HS-27A (cell line): ENCODE data around the gene PI4K2A.

Experiments used
- DNase-seq: peaks from one replicate; pipeline ENCODE4 v3.0.0-alpha.2; 2012; ENCODE audit warnings: low read depth, missing footprints

Gene PI4K2A

DNA sequence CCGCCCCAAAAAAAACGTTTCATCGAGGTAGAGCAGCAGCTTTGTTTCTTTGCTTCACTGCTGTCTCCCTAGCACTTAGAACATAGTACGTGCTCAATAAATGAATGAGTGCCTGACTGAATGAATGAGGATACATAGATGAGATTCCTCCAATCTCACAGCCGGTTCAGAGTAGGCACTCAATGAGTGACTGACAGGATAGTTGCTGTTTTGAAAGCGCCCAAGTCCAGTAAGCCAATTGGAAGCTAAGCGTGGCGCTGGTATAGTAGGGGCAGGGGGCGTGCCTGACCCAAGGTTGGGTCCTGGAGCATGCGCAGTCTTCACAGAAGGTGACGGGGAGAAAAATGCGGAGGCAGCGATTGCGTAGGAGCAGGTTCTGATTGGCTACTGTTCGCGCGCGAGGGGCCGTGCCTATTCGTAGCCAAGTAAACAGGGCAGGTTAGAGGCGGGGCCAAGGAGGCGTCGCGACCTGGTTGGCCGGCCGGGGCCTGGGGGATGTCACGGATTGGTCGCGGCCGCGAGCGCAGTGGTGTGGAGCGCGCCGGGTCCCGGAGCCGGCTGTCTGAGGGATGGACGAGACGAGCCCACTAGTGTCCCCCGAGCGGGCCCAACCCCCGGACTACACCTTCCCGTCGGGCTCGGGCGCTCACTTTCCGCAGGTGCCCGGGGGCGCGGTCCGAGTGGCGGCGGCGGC lies at the start of gene PI4K2A:
Gene PI4K2A, plus strand, starts transcription at position 498 of the 694 bp plus-strand sequence. Its CDS starts 72 bp downstream, at position 570.
- peak; percentile 87 for DNase-seq

DNA sequence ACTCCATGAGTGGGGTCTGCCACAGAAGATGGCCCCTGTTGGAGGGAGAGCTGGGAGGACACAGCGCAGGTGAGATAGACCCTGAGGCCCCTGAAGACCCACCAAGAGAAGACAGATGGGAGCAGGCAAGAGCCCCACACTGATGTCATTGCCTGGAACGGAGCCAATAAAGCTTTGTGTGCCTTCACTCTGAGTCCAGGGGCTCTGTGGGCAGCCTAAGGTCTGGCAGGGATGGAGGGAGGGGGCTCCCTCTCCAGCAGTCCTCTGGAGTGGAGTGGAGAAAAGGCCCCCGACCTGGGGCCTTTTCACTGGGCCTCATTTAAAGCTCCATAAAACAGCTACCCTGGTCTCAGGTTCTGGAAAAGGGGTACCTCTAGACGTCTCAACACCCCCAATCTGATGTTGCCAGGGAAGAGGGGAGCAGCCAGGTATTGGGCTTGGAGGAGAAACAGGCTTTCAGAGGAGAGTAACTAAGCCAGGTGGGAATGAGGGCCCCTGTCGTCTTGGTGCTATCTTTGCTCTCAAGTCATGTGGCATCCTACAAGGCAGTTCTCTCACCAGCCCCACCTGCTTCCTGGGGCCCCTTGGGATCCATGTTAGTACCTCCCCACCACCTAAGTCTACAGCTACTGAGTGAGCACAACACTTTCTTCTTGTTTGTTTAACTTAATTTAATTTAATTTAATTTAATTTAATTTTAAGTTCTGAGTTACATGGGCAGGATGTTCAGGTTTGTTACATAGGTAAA lies 49.5 kb upstream of the PI4K2A start:
- no peak for DNase-seq

DNA sequence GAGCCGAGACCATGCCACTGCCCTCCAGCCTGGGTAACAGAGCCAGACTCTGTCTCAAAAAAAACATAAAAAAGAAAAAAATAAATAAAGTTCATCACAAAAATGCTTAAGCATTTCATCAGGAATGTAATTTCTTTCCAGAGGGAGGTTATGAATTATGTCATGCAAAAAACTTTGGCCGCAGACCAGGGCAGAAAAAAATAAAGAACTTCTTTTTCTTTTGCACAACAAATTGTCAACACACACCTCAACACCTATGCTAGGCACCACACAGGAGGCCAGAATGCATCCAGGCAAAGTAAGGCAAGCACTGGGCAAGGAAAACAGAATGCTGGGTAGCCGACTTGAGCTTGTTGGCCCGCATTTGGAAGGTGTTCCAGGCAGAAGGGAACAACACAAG lies 47.0 kb upstream of the PI4K2A start:
- DNase-seq = no peak

DNA sequence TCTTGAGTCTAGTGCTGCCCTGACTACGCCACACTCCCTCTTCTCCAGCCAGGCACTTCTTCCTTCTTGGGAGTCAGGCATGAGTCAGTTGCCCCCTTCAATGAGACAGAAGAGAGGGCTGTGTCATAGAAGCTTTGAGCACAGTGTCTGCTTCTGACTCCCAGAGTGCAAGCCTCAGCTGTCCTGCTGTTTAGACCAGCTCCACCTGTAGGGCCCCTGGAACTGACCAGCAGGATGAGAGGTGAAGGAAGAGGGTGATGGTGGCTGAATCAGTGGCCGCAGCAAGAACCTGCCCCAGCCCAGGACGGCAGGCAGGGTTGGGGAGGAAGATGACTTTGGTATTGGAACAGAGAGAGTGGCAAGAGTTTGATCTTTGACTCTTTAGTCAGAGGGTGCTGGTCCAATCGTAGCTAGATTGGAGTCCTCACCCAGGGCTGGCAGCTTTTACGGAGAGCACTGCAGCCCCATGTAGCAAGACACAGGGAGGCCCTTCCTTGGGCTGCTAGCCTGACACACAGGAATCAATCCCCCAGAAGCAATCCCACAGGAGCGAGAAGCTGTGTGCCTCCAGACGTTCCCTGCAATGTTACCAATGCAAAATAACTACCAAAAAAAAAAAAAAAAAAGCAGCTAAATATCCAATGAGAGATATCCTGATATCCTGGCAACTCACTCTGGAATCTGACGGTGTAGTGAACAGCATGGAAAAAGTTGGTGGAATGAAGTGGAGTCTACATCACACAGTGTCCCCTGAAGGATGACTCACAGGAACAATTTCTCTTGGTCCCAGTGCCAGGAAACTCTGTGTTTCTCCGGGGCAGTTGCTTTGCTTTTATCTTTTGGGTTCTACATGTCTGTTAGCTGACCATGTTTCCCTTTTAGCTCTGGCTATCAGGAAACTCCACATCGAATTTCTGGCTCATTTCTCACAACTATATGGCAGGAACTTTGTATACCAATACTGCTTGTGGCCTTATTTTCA lies 44.1 kb upstream of the PI4K2A start:
- DNase-seq = no peak

DNA sequence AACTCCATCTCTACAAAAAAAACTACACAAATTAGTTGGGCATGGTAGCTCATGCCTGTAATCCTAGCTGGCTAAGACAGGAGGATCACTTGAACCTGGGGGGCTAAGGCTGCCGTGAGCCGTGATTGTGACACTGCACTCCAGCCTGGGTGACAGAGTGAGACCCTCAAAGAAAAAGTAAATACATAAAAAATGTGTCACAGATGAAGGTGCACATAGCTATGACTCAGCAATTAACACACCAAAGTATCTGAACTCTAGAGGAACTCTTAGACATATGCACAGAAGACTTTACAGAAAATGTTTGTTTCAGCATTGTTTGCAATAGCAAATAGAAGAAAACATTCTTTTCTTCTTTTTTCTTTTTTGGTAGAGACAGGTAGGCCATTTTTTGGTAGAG lies 42.7 kb upstream of the PI4K2A start:
- DNase-seq = no peak

DNA sequence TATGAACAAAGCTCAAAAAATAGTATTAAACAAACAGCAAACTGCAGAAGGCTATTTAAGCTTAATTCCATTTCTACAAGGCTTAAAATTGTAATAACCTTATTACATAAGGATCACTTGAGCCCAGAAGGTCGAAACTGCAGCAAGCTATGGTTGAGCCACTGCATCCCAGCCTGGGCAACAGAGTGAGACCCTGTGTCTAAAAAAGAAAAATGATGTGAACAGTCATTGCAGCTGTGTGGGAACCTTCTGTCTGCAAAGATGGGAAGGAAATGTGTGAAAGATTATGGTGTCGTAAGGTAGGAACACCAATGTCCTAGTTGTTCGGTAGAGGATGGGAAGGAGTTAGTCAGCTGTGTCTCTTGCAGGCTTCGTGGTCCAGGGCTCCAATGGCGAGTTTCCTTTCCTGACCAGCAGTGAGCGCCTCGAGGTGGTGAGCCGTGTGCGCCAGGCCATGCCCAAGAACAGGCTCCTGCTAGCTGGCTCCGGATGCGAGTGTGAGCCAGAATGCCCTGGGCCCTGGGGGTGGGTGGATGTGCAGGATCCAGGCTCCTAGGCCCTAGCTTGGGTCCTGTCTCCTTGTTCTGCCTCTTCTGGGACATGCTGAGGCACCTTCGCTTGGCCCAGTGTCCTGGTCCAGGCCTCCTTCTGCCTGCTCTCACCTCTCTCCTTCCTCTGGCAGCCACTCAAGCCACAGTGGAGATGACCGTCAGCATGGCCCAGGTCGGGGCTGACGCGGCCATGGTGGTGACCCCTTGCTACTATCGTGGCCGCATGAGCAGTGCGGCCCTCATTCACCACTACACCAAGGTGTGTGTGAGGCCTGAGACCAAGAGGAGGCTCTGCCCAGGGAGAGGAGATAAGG lies 41.8 kb upstream of the PI4K2A start:
- no peak for DNase-seq

DNA sequence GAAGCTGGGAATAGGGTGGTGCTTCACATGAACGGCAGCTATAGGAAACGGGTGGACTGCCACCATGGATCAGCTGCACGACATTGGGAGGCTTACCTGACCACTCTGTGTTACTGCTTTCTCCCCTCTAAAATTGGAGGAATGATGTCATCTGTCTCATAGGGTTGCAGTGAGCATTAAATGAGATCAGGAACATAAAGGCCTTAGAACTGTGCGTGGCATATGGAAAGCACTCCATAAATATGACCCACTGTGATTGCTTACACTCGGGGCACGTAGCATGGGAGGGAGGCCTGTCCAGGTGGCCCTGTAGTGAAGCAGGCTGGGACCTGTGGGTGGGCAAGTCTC lies 41.2 kb upstream of the PI4K2A start:
- DNase-seq = no peak

DNA sequence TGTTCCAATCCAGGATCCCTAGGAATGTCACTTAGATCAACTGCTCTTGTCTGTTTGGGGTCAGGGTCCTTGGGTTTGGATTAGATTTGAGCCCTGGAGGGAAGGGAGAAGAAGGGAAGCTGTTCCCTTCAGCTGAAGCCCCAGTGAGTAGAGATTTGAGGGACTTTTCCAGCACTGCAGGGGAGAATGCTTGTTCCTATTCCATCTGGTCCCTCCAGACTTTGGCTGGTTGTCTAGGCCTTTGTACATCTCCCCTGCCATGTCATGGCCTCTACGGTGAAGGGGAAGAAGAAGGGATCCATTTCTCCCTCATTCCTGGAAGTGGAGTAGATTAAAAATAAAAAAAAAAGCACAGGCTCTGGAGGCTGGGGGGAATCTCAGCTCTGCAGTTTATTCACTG lies 39.9 kb upstream of the PI4K2A start:
- DNase-seq = no peak

DNA sequence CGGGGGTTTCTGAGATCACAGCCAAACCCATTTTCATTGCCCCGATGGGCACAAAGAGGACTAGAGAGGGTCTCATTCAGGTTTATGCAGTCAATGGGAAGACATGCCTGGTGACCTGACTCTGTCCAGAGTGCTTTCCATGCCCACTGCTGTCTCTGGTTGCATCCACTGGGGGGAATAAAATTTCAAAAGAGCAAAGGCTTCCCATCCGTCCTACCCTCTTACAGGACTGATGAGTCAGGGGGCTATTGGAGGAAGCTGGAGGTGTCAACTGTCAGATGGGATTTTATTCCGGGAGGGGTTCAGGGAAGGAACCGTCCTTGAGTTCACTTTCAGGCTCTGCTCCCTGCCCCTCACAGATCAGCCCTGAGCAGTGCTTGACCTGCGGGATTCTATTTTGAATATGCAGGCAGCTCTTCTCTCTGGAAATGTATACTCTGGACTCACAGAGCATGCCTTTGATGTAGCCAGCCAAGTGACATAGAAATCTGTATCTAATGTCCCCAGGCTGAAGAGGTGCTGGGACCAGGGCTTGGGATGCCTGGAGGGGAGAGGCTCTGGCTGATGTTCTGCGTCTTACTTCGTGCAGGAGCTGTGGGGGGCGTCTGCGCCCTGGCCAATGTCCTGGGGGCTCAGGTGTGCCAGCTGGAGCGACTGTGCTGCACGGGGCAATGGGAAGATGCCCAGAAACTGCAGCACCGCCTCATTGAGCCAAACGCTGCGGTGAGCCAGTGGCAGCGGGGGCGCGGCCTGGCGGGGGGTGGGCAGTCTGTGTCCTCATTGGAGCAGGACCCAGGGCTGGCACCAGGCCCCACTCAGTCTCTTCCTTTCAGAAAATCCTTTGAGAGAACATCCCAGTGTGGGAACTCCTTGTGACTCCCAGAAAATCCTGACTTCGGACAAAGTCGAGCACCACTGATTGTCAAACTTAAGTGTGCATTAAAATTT lies 38.9 kb upstream of the PI4K2A start:
- no peak for DNase-seq

DNA sequence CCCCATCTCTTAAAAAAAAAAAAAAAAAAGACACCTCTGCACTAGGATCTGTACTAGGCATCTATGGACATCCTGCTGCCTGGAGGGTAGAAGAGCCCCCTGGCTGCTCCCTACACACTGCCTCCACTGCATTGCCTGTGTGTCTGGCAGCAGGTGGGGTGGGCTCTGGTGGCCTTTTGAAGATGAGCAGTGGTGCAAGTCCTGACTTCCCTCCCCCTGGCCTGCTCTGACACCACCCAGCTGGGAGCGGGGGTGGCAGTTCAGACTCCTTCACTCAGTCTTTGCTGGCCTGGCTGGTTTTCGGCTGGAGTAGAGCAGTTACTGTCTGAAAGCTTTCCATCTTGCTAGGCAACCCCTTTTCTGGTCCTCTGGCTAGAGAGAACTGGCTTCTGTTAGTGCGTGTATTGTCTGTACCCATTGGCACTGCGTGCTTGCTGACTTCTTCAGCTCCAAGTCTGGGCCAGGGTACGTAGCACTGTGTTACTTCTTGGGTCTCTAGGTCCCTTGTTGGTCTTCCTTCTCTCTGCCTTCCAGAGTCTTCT lies 33.3 kb upstream of the PI4K2A start:
- DNase-seq = no peak

DNA sequence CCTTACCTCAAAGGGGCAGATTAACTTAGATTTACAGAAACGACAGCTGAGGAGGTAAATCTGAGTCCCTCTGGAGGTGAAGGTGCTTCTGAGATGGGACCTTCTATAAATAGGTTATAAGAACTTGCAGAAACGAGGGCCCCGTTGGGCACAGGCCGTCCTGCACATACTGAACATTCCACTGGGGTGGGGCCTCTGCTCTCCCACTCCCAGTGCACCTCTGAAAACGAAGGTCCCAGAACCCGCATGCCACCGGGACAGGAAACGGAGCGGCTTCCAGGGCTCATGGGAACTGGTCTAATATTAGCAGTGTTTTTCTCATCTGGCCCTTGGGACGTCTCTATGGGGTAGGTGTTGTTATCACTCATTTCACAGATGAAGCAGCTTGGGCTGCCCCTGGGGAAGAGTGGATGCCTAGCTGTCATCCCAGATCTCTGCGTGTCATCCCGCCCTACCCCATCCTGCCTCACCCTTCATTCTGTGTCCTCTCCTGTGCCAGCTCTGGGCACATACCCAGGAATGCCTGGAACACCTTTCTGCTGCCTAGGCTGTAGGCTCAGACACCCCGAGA lies 31.4 kb upstream of the PI4K2A start:
- DNase-seq = no peak

DNA sequence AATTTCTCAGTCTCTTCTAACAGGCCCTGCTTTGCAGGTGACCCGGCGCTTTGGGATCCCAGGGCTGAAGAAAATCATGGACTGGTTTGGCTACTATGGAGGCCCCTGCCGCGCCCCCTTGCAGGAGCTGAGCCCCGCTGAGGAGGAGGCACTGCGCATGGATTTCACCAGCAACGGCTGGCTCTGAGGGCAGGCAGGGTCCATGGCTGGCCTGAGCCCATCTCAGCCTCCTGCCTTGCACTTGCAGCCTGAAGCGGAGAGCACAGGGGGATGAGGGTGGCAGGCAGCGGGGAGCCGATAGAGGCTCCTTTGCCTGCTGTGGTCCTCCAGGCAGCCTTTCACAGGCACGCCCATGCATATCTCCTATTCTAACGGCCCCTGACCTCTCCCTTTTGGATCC lies 29.0 kb upstream of the PI4K2A start:
- no peak for DNase-seq

DNA sequence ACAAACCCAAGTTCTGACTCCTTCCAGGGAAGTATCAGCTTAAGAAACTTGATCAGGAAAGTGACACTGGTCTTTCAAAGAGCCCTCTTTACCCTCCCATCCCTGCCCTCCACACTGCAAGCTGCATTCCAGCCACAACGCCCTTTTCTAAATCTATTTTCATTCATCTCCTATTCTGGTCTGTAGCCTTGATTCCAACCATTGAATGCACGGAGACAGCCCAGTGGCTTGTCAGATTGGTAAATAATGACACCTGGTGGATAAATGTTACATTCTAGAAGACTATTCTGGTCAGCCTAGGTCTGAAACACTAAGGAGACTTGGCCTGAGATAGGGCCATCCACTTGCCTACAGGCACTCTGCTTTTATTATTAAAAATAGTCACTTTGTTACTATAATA lies 28.1 kb upstream of the PI4K2A start:
- no peak for DNase-seq

DNA sequence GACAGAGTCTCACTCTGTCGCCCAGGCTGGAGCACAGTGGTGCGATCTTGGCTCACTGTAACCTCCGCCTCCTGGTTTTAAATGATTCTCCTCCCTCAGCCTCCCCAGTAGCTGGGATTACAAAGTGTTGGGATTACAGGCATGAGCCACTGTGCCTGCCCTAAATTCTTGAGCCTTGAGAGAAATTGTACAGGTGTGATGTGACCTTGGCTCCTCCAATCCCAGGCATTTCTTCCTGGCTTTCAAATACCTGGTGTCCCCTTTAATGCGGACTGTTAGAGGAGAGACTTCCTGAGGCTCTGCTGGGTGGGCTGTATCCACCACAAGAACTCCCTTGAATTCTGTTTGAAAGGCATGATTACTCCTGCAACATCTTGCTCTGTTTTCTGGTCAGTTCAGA lies 22.2 kb upstream of the PI4K2A start:
- no peak for DNase-seq

DNA sequence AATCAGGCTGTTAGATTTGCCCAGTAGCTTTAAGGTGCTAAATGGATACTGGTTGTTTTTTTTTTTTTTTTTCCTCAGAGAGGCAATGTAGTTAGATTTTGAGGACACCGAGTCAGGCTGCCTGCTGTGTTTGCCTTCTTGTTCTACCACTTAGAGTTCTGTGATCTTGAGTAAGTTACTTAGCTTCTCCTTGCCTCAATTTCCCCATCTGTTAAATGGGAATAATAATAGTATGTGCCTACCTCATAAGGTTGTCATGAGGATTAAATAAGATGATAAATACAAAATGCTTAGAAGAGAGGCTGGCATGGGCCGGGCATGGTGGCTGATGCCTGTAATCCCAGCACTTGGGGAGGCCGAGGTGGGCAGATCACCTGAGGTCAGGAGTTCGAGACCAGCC lies 21.7 kb upstream of the PI4K2A start:
- no peak for DNase-seq

DNA sequence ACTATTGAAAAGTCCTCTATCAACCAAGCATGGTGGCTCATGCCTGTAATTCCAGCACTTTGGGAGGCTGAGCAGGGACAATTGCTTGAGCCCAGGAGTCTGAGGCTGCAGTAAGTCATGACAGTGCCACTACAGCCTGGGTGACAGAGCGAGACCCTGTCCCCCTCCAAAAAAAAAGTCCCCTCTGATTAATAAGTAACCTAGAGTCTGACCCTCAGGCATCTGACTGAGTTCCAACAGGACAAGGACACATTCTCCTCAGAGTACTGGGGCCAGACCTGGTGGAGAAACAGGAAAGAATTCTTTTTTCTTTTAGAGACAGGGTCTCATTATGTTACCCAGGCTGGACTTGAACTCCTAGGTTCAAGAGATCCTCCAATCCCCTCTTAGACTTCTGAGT lies 17.2 kb upstream of the PI4K2A start:
- no peak for DNase-seq

DNA sequence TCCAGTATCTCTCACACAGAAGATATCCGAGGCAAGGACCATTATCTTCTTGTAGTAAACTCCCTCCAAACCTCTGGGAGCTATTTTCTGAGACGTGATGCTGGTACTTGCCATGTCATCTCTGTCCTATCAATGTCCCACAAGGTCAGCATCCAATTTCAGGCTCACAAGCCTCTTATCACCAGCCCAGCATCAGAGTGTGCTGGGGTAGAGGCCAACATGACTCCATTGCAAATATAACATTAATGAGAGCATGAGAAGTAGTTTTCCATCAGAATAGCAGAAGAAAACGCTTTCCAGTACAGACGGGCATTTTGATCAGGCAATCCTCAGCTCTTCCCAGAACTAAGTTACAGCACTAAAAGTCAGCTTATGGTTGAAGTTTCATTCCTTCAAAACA lies 12.7 kb upstream of the PI4K2A start:
- DNase-seq = no peak

DNA sequence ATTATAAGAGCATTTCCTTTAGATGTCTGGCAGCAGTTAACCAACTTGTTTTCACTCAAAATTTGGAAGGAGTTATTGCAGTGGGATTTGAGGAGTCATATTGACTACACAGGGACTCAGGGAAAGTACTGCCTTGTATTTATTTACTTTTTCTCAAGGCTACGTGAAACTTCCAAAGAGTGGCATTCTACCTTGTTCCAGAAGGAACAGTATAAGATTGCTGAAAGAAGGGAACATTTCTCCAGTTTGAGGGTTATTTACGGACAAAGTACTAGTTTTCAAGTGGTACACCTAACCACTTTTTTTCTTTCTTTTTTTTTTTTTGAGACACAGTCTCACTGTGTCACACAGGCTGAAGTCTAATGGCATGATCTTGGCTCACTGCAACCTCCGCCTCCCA lies 12.2 kb upstream of the PI4K2A start:
- no peak for DNase-seq

DNA sequence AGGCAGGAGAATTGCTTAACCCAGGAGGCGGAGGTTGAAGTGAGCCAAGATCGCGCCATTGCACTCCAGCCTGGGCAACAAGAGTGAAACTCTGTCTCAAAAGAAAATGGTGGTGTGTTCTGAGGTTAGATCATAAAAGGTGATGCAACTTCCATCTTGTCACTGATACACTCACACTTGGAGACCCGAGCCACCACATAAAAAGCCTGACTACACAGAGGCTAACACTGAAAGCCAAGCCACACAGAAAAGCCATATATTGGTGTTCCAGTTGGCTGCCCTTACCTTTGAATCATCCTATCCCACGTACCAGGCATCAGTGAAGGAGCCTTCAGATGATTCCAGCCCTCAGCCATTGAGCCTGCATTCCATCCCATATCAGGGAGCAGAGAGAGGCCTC lies 11.2 kb upstream of the PI4K2A start:
- DNase-seq = no peak

DNA sequence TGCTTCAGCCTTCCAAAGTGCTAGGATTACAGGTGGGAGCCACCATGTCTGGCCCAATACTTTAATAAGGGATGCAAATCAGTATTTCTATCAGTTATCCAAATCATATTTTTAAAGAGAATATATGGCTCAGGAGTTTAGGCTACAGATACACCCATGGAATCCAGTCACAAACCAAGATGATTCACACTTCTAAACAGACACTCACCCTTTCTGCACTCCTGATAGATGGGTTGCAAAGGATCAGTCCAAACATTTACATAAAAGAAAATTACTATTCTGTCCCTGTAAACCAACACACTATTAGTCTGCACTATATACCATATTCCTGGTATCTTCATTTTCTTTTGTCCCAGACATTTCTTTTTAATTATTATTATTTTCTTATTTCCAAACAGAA lies 9.4 kb upstream of the PI4K2A start:
- no peak for DNase-seq
